Esophagus muscularis mucosa (tissue), 4 donors: ENCODE results near the gene GRAMD4. TPM values are rescaled to one million over a fixed set of nuclear protein-coding genes. Genes with fewer than 3 reads are reported as not detected.

Experiments used
- DNase-seq: peaks from one replicate; pipeline ENCODE4 v3.0.0-alpha.2; 2017; ENCODE audit errors: extremely low spot score
- H3K27ac ChIP-seq, 4 donors: fragments of 200-600 bp; sonication (generic); replicated peaks in 1 of 4; 1 replicate in 3 of 4; 2 replicates in 1 of 4; pipeline ENCODE4 v1.5.1; 2016 to 2019; ENCODE audit warnings: mild to moderate bottlenecking in 1 of 4
- H3K27me3 ChIP-seq, 4 donors: fragments of 200-600 bp; sonication (generic); one replicate each; pipeline versions ENCODE4 v1.5.1 to v1.6.0; 2016 to 2019
- H3K36me3 ChIP-seq, 4 donors: fragments of 200-600 bp; sonication (generic); one replicate each; pipeline ENCODE4 v1.5.1; 2016 to 2019
- H3K4me1 ChIP-seq, 4 donors: fragments of 200-600 bp; sonication (generic); one replicate each; pipeline ENCODE4 v1.5.1; 2016 to 2019
- H3K4me3 ChIP-seq, 4 donors: fragments of 200-600 bp; sonication (generic); 1 replicate in 2 of 4; 2 replicates in 2 of 4; pipeline ENCODE4 v1.5.1; 2016 to 2019; ENCODE audit warnings: mild to moderate bottlenecking in 4 of 4, moderate library complexity in 1 of 4
- H3K9me3 ChIP-seq, 4 donors: fragments of 200-600 bp; sonication (generic); 1 replicate in 3 of 4; 2 replicates in 1 of 4; pipeline ENCODE4 v1.5.1; 2016 to 2019
- EP300 ChIP-seq: sonication (generic); formaldehyde crosslinking; IDR thresholded peaks from one replicate; pipeline ENCODE4 v1.6.1; 2017; ENCODE audit warnings: antibody characterized with exemption
- POLR2A ChIP-seq: fragments of 450-650 bp; IDR thresholded peaks from one replicate; pipeline ENCODE4 v1.6.1; 2017; ENCODE audit warnings: antibody characterized with exemption, moderate library complexity, mild to moderate bottlenecking, low read depth
- POLR2AphosphoS5 ChIP-seq, 2 donors: sonication (generic); formaldehyde crosslinking; IDR thresholded peaks; one replicate each; pipeline ENCODE4 v1.6.1; 2017; ENCODE audit warnings: antibody characterized with exemption in 2 of 2
- WGBS: methylation state at CpG from one replicate; pipeline ENCODE4 v1.1.5; 2018; 5-methylcytosine and 5-hydroxymethylcytosine counted together
- intact Hi-C: fragments of 100-400 bp; cut with DNase I; formaldehyde crosslinking; loops from one replicate; pipeline ENCODE4 v1.15.1; 2023
- total RNA-seq, 4 donors: library from RNA; depleted of rRNA; stranded (reverse); fragments of >200 nt; gene quantifications; one replicate each; pipeline versions ENCODE4 v1.1.0 to v1.2.1, GENCODE V29; 2016
- TF ChIP-seq, protein P1 (sequence below), 3 experiments: fragments of 200-600 bp in 2 of 3; fragments of 450-650 bp in 1 of 3; sonication (generic) in 2 of 3; IDR thresholded peaks; one replicate each; pipeline ENCODE4 v1.5.1; 2017 to 2019; ENCODE audit warnings: antibody characterized with exemption in 3 of 3, mild to moderate bottlenecking in 2 of 3, moderate library complexity in 1 of 3

GRAMD4 gene
- total RNA-seq, 4 donors from 2014 or later: 20.0 to 126 (median 63.8) TPM

DNA sequence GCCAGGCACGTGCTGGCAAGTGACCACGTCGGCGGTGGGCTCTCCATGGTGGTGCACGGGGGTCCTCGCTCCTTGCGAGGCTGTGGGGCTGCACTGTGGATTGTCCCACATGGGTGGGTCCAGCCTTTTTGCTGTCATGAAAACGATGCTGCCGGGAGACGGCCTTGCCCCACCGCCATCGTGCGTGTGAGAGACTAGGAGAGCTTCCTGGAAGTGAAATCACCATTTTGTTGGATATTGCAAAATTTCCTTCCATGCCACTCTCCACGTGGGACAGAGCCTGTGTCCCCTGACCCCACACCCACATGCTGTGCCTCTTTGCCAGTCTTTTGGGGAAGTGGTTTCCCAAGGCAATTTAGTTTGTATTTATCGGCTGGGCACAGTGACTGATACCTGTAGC lies 18.2 kb upstream of the GRAMD4 start:
- intact Hi-C loops: no loop called here
- WGBS: 89% methylated on average over 15 of the region's 15 CpGs
- no peak overlapping the region for H3K27ac ChIP-seq

GRCh38 chr22:46604306-46604690 lies 15.9 kb upstream of the GRAMD4 start:
- no peak overlapping the region for H3K4me3 ChIP-seq
- H3K27me3 ChIP-seq: no peaks in the 10 kb centered on the region
- peaks cover 0 to 10% (median 7%) of the 10 kb centered on the region in 4 donors for H3K4me1 ChIP-seq
- peak overlapping the region in 2 of 4 donors; percentile 30 to 48 for H3K27ac ChIP-seq
- no peaks in the 10 kb centered on the region for H3K36me3 ChIP-seq
- H3K9me3 ChIP-seq: no peaks in the 10 kb centered on the region
- intact Hi-C loops: no loop called here
- no peak for DNase-seq
- WGBS: 66% methylated on average over 8 of the region's 8 CpGs
- TF ChIP-seq POLR2A: no peak
- peak in 1 of 2 donors; percentile 20 for TF ChIP-seq POLR2AphosphoS5 (IDR thresholded peaks at IDR 0.05)

More for the DNA sequence above, 18.2 kb upstream of the GRAMD4 start:
- no peaks in the 10 kb centered on the region for H3K36me3 ChIP-seq
- TF ChIP-seq POLR2AphosphoS5 (IDR thresholded peaks at IDR 0.05) (peak; percentile 7 to 14), POLR2A (no peak), EP300 (peak; percentile 21)
- TF ChIP-seq, protein P1, sequence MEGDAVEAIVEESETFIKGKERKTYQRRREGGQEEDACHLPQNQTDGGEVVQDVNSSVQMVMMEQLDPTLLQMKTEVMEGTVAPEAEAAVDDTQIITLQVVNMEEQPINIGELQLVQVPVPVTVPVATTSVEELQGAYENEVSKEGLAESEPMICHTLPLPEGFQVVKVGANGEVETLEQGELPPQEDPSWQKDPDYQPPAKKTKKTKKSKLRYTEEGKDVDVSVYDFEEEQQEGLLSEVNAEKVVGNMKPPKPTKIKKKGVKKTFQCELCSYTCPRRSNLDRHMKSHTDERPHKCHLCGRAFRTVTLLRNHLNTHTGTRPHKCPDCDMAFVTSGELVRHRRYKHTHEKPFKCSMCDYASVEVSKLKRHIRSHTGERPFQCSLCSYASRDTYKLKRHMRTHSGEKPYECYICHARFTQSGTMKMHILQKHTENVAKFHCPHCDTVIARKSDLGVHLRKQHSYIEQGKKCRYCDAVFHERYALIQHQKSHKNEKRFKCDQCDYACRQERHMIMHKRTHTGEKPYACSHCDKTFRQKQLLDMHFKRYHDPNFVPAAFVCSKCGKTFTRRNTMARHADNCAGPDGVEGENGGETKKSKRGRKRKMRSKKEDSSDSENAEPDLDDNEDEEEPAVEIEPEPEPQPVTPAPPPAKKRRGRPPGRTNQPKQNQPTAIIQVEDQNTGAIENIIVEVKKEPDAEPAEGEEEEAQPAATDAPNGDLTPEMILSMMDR (IDR thresholded peaks at IDR 0.05): no peak
- no peak for DNase-seq
- H3K27me3 ChIP-seq: no peaks in the 10 kb centered on the region
- no peaks in the 10 kb centered on the region for H3K9me3 ChIP-seq
- no peak overlapping the region for H3K4me3 ChIP-seq
- peaks cover 4 to 15% (median 7%) of the 10 kb centered on the region in 4 donors for H3K4me1 ChIP-seq

GRCh38 chr22:46605117-46605516 lies 15.1 kb upstream of the GRAMD4 start:
- 93% methylated on average over 6 of the region's 6 CpGs for WGBS
- TF ChIP-seq, protein P1 (IDR thresholded peaks at IDR 0.05): no peak
- TF ChIP-seq EP300 (no peak), POLR2A (no peak), POLR2AphosphoS5 (IDR thresholded peaks at IDR 0.05) (no peak)
- no peaks in the 10 kb centered on the region for H3K27me3 ChIP-seq
- H3K36me3 ChIP-seq: no peaks in the 10 kb centered on the region
- DNase-seq: no peak
- H3K27ac ChIP-seq: no peak overlapping the region
- intact Hi-C loops: no loop called here
- H3K4me3 ChIP-seq: no peak overlapping the region
- H3K4me1 ChIP-seq: peaks cover 0 to 10% (median 5%) of the 10 kb centered on the region in 4 donors
- no peaks in the 10 kb centered on the region for H3K9me3 ChIP-seq

DNA sequence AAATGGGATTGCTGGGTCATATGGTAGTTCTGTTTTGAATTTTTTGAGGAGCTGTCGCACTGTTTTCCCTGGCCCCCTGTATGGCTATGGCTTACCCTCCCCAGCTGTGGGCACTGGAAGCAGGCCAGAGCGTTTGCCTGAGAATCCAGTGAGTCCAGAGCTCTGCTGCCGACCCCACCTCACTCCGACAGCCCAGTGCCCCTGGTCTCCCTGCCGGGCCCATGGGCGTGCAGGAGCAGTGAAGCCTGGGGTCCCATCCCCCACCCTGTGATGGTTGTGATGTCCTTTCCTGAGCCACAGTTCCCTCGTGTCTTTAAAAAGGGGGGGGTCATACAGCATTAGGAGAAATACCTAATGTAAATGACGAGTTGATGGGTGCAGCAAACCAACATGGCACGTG lies 13.3 kb upstream of the GRAMD4 start:
- 69% methylated on average over 9 of the region's 9 CpGs for WGBS
- peaks cover 0 to 11% (median 4%) of the 10 kb centered on the region in 4 donors for H3K4me1 ChIP-seq
- TF ChIP-seq POLR2A: no peak
- no peak for TF ChIP-seq EP300
- TF ChIP-seq, protein P1 (IDR thresholded peaks at IDR 0.05): no peak
- TF ChIP-seq POLR2AphosphoS5 (IDR thresholded peaks at IDR 0.05): no peak
- H3K27me3 ChIP-seq: no peaks in the 10 kb centered on the region
- intact Hi-C loops: no loop called here
- no peaks in the 10 kb centered on the region for H3K9me3 ChIP-seq
- no peak for DNase-seq
- no peak overlapping the region for H3K27ac ChIP-seq
- no peaks in the 10 kb centered on the region for H3K36me3 ChIP-seq
- H3K4me3 ChIP-seq: no peak overlapping the region

GRCh38 chr22:46607483-46608114 lies 12.6 kb upstream of the GRAMD4 start:
- WGBS: 96% methylated on average over 15 of the region's 27 CpGs

More at GRCh38 chr22:46607483-46608114, 12.6 kb upstream of the GRAMD4 start:
- H3K4me1 ChIP-seq: peaks cover 4 to 18% (median 10%) of the 10 kb centered on the region in 4 donors
- no peaks in the 10 kb centered on the region for H3K9me3 ChIP-seq
- H3K27me3 ChIP-seq: no peaks in the 10 kb centered on the region
- no peak overlapping the region for H3K27ac ChIP-seq
- DNase-seq: no peak
- intact Hi-C loops: no loop called here
- TF ChIP-seq, protein P1 (IDR thresholded peaks at IDR 0.05): no peak
- TF ChIP-seq EP300 (no peak), POLR2A (no peak), POLR2AphosphoS5 (IDR thresholded peaks at IDR 0.05) (no peak)
- no peaks in the 10 kb centered on the region for H3K36me3 ChIP-seq
- H3K4me3 ChIP-seq: no peak overlapping the region
